ENCODE data around the gene SV2A. TPM values are rescaled to one million over a fixed set of nuclear protein-coding genes. Genes with fewer than 3 reads are reported as not detected.

SV2A gene
- total RNA-seq, 1 experiment from 2014 or later: 2.9 TPM

GRCh38 chr1:149937759-149938158 lies 20.1 kb upstream of the SV2A start:
- in situ Hi-C loops (cut with HindIII; ENCODE audit: low pct_unique_long_range_greater_than_20kb, low sequenced_read_pairs): no loop called here
- no peaks in the 10 kb centered on the region for H3K9me3 ChIP-seq (ENCODE audit: control insufficient read depth, insufficient read depth, low read depth, low read length)
- ATAC-seq: no peak
- H3K4me1 ChIP-seq (ENCODE audit: control insufficient read depth, insufficient read depth, low read length): peaks cover 56% of the 10 kb centered on the region
- no peak for DNase-seq (ENCODE audit: low read depth, low spot score)
- H3K27ac ChIP-seq (ENCODE audit: low read length): peak overlapping the region; percentile 91
- intact Hi-C loops (cut with micrococcal nuclease; ENCODE audit: unreplicated experiment): no loop called here
- H3K4me3 ChIP-seq (ENCODE audit: low read depth in 2 of 2, low read length in 2 of 2): peak overlapping the region in 1 of 2 experiments; percentile 94; a peak in 3 of 4 replicates
- BruUV-seq (replicated peaks): no TSS peak
- no peaks in the 10 kb centered on the region for H3K27me3 ChIP-seq (ENCODE audit: control insufficient read depth, insufficient read depth, low read length)
- TF ChIP-seq SIN3A (IDR thresholded peaks at IDR 0.05; ENCODE audit: borderline replicate concordance, insufficient read depth, low read depth, low read length) (no peak), TCF7L2 (IDR thresholded peaks at IDR 0.05; ENCODE audit: low read depth, low read length) (no peak), REST (IDR thresholded peaks at IDR 0.05; ENCODE audit: insufficient read depth in 1 of 2, low read depth in 2 of 2, low read length in 1 of 2) (no peak), CTCF (IDR thresholded peaks at IDR 0.05) (no peak), POLR2AphosphoS5 (IDR thresholded peaks at IDR 0.05; ENCODE audit: low read depth, low read length) (no peak)
- ChIA-PET CTCF (interaction anchor here (0.9 kb wide), 1 partner anchor 49 kb away, joined by 4 read pairs; no protein-coding TSS in a partner anchor), POLR2A (no interaction called here)
- no peaks in the 10 kb centered on the region for H3K36me3 ChIP-seq (ENCODE audit: control insufficient read depth, insufficient read depth, low read length)

- peak overlapping the region; percentile 68 to 94 for H3K4me3 ChIP-seq (ENCODE audit: low read depth in 2 of 2, low read length in 2 of 2)
- intact Hi-C loops (cut with micrococcal nuclease; ENCODE audit: unreplicated experiment) (no loop called here), in situ Hi-C loops (cut with HindIII; ENCODE audit: low pct_unique_long_range_greater_than_20kb, low sequenced_read_pairs) (no loop called here)
- ChIA-PET POLR2A (no interaction called here), CTCF (interaction anchor here (0.9 kb wide), 1 partner anchor 49 kb away, joined by 4 read pairs; no protein-coding TSS in a partner anchor)
- no TSS peak for BruUV-seq (replicated peaks)
- ATAC-seq: peak; percentile 64
- TF ChIP-seq POLR2AphosphoS5 (IDR thresholded peaks at IDR 0.05; ENCODE audit: low read depth, low read length) (no peak; the same call in 1 of the 2 replicates), SIN3A (IDR thresholded peaks at IDR 0.05; ENCODE audit: borderline replicate concordance, insufficient read depth, low read depth, low read length) (0 out of 2 replicates have a peak, but pooled peaks have one; percentile 0)
- no peaks in the 10 kb centered on the region for H3K9me3 ChIP-seq (ENCODE audit: control insufficient read depth, insufficient read depth, low read depth, low read length)
- no peaks in the 10 kb centered on the region for H3K36me3 ChIP-seq (ENCODE audit: control insufficient read depth, insufficient read depth, low read length)
- no peak for DNase-seq (ENCODE audit: low read depth, low spot score)
- H3K4me1 ChIP-seq (ENCODE audit: control insufficient read depth, insufficient read depth, low read length): peaks cover 51% of the 10 kb centered on the region
- H3K27ac ChIP-seq (ENCODE audit: low read length): peak overlapping the region; percentile 91
- no peaks in the 10 kb centered on the region for H3K27me3 ChIP-seq (ENCODE audit: control insufficient read depth, insufficient read depth, low read length)
These were observed 19.5 kb upstream of the SV2A start for GRCh38 chr1:149936992-149937705.

Data from Panc1 (cell line).